ENCODE data around the gene ENTREP1. TPM values are rescaled to one million over a fixed set of nuclear protein-coding genes. Genes with fewer than 3 reads are reported as not detected.
A peak's percentile ranks its signal among the peaks of the same experiment; 100 is the strongest.

The ENTREP1 gene
- total RNA-seq, 1 experiment from 2014 or later, result 21.3 TPM

DNA sequence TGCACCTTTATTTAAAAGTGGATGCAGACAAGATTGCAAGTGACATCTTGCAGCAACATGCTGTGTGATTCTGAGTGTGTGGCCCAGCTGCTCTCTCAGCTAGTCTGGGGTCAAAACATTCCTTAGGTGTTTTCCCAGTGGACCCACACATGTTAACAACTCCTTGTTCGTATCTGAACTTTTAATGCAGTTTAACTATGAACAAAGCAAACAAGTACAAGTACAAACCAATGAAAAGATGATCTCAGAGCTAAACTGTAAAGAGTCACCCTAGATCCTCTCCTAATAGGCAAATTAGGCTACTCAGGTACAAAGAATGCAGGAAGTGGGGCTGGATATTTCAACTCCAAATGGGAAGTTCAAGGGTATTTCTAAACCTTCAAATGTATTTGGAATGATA is 108.4 kb downstream of the ENTREP1 start:
- no peak overlapping the region for H3K14ac ChIP-seq (ENCODE audit: insufficient read depth, low read length)
- H3K4me2 ChIP-seq (ENCODE audit: insufficient read depth, insufficient read length, low read length), result no peak overlapping the region
- no peak overlapping the region for H3T11ph ChIP-seq (ENCODE audit: low read length)
- H3K4me1 Mint-ChIP-seq, result peaks cover 0 to 7% of the 10 kb centered on the region in 2 experiments; a peak in 1 of 4 replicates
- H2BK12ac ChIP-seq (ENCODE audit: insufficient read length, low read depth, low read length), result no peak overlapping the region
- H3K18ac ChIP-seq (ENCODE audit: insufficient read length, low read depth, low read length), result no peak overlapping the region
- no peak overlapping the region for H3K4ac ChIP-seq (ENCODE audit: low read depth, low read length)
- H3K4me3 Mint-ChIP-seq, result no peak overlapping the region
- no peaks in the 10 kb centered on the region for H3K79me1 ChIP-seq (ENCODE audit: insufficient read depth, low read depth, low read length, poor library complexity, severe bottlenecking)
- no peaks in the 10 kb centered on the region for H3K4me1 ChIP-seq (ENCODE audit: insufficient read depth, low read length)
- no peak overlapping the region for H2AK5ac ChIP-seq (ENCODE audit: insufficient read length, low read length)
- H2BK120ac ChIP-seq (ENCODE audit: low read depth, low read length, poor library complexity, severe bottlenecking), result no peak overlapping the region
- WGBS (ENCODE audit: extremely low coverage, insufficient read length, low lambda C conversion rate), result no CpG with 5 or more reads among the region's 1 CpG
- TF ChIP-seq, protein P1, sequence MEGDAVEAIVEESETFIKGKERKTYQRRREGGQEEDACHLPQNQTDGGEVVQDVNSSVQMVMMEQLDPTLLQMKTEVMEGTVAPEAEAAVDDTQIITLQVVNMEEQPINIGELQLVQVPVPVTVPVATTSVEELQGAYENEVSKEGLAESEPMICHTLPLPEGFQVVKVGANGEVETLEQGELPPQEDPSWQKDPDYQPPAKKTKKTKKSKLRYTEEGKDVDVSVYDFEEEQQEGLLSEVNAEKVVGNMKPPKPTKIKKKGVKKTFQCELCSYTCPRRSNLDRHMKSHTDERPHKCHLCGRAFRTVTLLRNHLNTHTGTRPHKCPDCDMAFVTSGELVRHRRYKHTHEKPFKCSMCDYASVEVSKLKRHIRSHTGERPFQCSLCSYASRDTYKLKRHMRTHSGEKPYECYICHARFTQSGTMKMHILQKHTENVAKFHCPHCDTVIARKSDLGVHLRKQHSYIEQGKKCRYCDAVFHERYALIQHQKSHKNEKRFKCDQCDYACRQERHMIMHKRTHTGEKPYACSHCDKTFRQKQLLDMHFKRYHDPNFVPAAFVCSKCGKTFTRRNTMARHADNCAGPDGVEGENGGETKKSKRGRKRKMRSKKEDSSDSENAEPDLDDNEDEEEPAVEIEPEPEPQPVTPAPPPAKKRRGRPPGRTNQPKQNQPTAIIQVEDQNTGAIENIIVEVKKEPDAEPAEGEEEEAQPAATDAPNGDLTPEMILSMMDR (conservative IDR thresholded peaks at IDR 0.05), result no peak
- no peaks in the 10 kb centered on the region for H3K27me3 Mint-ChIP-seq (ENCODE audit: low read depth)
- no peaks in the 10 kb centered on the region for H3K9me3 ChIP-seq (ENCODE audit: control insufficient read depth, low read depth, low read length)
- no peak overlapping the region for H3K27ac ChIP-seq (ENCODE audit: insufficient read length, low read depth, low read length)
- no peaks in the 10 kb centered on the region for H3K79me2 ChIP-seq (ENCODE audit: insufficient read depth, low read length)
- H4K5ac ChIP-seq (ENCODE audit: insufficient read length, low read depth, low read length), result no peak overlapping the region
- no peak for DNase-seq
- H2AFZ ChIP-seq (ENCODE audit: low read length), result no peak overlapping the region
- no peaks in the 10 kb centered on the region; a peak in 2 of 5 replicates for H3K9me3 Mint-ChIP-seq
- H3K27ac Mint-ChIP-seq, result peak overlapping the region in 1 of 3 experiments; percentile 24; a peak in 1 of 7 replicates
- no peak overlapping the region for H3K23ac ChIP-seq (ENCODE audit: insufficient read length, low read depth, low read length)
- no peak overlapping the region for H4K91ac ChIP-seq (ENCODE audit: insufficient read length, low read depth, low read length)
- H3K23me2 ChIP-seq (ENCODE audit: insufficient read length, low read depth, low read length, poor library complexity, severe bottlenecking), result no peaks in the 10 kb centered on the region
- no peaks in the 10 kb centered on the region for H3K27me3 ChIP-seq (ENCODE audit: insufficient read depth, low read length)
- no peak overlapping the region for H2BK5ac ChIP-seq (ENCODE audit: insufficient read length, low read length)
- no peak overlapping the region for H4K8ac ChIP-seq (replicated peaks; ENCODE audit: insufficient read length, low read depth, low read length)
- H3K56ac ChIP-seq (ENCODE audit: insufficient read length, low read depth, low read length), result no peak overlapping the region
- no peak overlapping the region for H3K9ac ChIP-seq (ENCODE audit: extremely low read depth, insufficient read length, low read length)
- H2BK20ac ChIP-seq (ENCODE audit: low read depth, low read length, poor library complexity, severe bottlenecking), result no peak overlapping the region
- H2BK15ac ChIP-seq (ENCODE audit: low read depth, low read length), result no peak overlapping the region
- no peaks in the 10 kb centered on the region for H4K20me1 ChIP-seq (ENCODE audit: control insufficient read depth, insufficient read depth, insufficient read length)
- H3K36me3 Mint-ChIP-seq (ENCODE audit: insufficient read depth in 1 of 3, low read depth in 3 of 3), result no peaks in the 10 kb centered on the region
